Lung microvascular endothelial cell (primary cell): ENCODE data around the gene TGM1. TPM values are rescaled to one million over a fixed set of nuclear protein-coding genes. Genes with fewer than 3 reads are reported as not detected.
"Not testable (repeated sequence)": the region's sequence is repeated elsewhere in the genome, so short reads cannot be mapped to it uniquely, and the experiment has no call there.

Source experiments
- DNase-seq, 2 donors: peaks; one replicate each; pipeline versions ENCODE4 v3.0.0 to v3.0.0-alpha.2; 2010; ENCODE audit warnings: low read depth in 2 of 2
- total RNA-seq: library from RNA; depleted of rRNA; stranded (reverse); fragments of >200 nt; gene quantifications from 2 replicates; pipeline ENCODE4 v1.2.1, GENCODE V29; 2014

Gene TGM1
- total RNA-seq, 1 donor from 2014 or later = 0.20 TPM

DNA sequence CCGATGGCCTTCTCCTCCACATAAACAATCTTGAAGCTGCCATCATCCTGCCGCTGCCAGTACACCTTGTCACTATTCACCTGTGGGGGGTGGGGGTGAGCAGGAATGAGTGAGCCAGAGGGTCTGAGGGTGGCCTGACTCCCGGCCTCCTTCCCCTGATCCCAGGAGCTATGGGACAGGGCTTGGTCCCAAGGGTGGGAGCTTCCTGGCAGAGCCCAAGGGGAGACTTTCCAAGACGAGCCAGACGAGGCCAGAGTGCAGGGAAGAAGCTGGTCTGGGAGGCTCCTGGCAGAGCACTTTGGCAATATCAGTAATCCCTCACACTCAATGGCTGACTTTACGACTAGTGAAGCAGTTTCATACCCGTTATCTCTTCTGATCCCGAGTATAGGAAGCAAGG lies 7.5 kb downstream of the TGM1 start:
- DNase-seq = no peak

- DNase-seq = no peak
Observed at GRCh38 chr14:24254630-24255392, 8.2 kb downstream of the TGM1 start.

- DNase-seq = no peak
Observed at GRCh38 chr14:24253936-24254335, 9.0 kb downstream of the TGM1 start.

DNA sequence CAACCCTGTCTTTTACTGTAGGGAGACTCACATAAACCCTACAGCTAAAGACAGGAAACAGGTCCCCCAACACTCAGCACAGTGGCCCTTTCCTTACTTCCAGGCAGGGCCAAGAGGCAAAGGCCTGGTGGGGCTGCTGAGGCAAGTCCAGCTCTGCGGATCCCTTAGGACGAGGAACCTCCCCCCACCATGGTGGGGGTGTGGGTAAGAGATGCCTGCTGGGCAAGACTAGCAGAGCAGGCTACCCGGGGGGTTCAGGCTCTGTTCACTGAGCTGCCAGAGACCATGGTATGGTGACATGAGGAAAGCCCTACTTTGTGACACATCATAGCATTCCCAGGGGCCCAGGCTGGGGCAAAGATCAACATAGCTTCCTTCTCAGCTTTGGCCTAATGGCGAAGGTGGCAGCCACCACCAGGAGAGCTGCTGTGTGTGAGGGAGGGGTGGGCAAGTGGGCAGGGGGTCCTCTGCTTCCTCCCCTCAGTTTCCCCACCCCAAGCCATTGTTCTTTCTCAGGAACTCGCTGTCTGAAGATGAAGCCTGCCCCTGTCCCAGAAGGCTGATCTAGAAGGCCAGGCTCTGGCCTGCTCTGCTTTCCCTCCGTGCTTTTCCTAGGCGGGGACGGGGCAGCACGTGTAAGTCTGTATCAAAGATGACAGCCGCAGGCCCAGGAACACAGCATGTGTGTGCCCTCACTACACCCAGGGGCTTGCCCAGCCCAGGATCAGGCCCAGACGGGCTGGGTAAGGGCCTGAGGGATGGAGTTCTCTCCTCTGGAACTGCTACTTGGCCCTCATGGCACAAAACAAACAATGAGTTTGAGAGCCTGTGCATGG lies 10.5 kb downstream of the TGM1 start:
- DNase-seq = no peak

DNA sequence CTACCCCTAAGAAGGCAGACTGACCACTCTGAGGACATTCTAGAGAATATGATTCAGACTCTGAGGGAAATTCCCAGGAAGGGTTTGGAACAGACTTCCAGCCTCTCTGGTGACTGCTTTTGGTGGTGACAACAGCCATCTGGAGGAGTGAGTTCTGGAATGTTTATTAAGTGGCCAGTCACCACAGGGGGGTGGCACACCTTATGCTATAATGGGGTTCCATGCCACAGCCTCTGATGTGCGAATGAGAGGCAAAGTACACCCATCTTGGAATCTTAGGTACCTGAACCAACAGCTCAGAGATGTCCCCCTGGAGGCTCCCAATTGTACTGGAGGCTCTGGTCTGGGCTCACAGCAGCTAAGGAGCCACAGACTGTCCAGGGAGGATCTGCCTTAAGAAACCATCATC lies 11.1 kb downstream of the TGM1 start:
- DNase-seq = peak in 1 of 2 donors; percentile 53

DNA sequence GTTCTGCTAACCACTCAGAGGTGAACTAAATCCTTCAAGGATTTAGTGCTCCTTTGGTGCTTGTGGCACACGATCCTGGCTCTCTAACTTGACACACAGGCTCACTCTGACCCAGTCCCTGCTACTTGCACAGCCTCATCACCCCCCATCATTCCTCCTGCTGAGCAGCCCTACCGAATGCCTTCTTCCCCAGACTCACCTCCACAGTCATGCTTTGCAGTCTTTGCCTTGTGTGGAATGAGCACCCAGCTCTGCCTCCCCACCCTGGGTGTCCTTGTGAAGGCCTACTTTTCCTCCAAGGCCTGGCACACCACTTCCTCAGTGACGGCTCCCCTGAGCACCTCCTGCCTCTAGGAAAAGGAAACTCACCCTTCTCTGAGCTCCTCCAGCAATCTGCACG lies 12.6 kb downstream of the TGM1 start:
- no peak for DNase-seq

DNA sequence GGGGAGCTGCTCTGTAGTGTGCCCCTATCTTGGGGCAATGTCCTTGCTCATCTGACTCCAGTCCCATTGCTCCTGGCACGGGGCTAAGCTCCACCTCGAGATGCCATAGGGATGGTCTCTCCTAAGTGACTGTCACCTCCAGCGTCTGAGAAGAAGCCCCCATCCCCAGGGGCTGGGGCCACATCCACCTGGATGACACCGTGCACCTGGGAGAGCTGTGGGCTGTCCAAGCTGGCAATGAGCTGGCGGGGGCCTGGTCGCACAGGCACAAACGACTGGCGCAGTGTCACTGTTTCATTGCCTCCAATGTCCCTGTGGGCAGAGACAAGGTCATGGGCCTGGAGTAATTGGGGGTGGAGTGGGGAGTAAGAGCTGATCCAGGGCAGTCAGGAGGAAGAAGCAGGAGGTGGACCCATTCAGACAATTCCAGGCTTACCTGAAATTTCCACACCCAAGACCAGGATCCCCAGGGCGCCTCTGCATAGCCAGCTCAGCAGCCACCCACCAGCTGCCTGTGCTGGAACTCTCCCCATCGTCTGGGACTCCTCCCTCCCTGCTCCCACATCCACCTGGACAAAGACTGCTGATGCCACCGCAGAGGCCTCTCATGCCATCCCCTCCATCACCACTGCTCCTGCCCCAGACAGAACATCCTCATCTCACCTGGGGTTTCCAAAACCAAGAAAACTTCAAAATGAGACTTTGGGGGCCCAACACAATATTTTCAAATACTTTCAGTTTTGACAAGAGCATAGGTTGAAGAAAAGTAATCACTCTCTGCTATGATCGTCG lies 13.6 kb downstream of the TGM1 start:
- no peak for DNase-seq

- DNase-seq = no peak
Observed at GRCh38 chr14:24247422-24247821, 15.6 kb downstream of the TGM1 start.

DNA sequence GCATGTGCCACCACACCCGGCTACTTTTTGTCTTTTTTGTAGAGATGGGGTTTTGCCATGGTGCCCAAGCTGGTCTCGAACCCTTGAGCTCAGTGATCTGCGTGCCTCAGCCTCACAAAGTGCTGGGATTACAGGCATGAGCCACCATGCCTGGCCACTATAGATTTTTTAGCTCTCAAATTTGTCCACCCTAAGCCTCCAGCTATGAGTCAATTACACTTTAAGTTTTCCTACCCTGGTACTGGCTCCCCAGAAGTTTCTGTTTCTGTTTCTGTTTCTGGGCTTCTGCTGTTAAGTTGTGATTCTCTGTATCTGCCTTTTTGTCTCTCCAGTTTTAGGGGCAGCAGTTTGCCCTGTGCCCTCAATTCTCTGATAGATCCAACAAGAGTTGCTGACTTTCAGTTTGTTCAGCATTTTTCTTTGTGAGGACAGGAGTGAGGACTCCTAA lies 16.2 kb downstream of the TGM1 start:
- no peak for DNase-seq

- not testable (repeated sequence) for DNase-seq
Observed at GRCh38 chr14:24245350-24245749, 17.6 kb downstream of the TGM1 start.

GRCh38 chr14:24243336-24243836 lies 19.6 kb downstream of the TGM1 start:
- DNase-seq = peak in 1 of 2 donors; percentile 50

DNA sequence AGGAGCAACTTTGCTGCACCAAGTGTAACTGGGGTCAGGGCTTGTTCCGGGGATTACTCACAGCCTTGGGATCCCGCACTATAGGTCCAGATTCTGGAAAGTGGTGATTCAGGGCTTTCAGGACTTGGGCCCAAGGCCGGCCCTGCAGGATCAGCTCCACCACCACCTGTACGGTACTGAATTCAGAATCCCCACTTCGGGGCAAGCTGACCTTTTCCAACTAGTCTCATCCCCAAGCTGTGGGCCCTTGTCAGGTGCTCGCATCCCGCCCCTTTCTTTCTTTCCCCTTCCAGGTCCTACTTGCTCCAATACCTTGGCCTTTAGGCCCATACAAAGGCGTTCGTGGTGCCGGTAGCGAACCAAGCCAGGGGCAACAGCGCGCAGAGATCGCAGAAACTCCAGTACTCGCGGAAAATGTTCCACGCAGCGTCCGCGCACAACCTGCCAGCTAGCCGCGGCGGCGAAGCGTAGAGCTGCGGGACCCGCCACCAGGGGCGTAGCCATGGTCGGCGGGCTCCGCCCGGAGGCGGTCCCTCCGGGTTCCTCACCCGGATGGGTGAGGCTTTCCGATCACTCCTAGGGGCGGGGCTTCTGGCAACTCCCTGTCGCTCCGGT lies 21.0 kb downstream of the TGM1 start:
- peak; percentile 91 to 95 for DNase-seq

GRCh38 chr14:24240110-24240918 lies 22.7 kb downstream of the TGM1 start:
- DNase-seq = no peak

- no peak for DNase-seq
Observed at GRCh38 chr14:24238527-24239037, 24.4 kb downstream of the TGM1 start.

DNA sequence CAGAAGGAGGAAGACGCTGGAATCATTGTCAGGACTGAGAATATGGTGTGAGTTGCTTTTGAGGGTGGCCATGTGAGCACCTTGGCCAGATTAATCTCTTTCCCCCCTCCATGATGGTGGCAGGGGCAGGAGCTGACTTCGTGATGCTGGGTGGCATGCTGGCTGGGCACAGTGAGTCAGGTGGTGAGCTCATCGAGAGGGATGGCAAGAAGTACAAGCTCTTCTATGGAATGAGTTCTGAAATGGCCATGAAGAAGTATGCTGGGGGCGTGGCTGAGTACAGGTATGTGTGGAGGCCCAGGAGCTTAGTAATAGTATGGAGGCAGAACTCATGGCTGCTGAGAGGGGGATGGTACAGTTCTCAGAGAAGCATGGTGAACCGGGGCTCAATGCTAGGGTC lies 24.9 kb downstream of the TGM1 start:
- DNase-seq = no peak

- no peak for DNase-seq
Observed at GRCh38 chr14:24237463-24237955, 25.5 kb downstream of the TGM1 start.

- no peak for DNase-seq
Observed at GRCh38 chr14:24236689-24237462, 26.1 kb downstream of the TGM1 start.

- no peak for DNase-seq
Observed at GRCh38 chr14:24235804-24236688, 26.9 kb downstream of the TGM1 start.
